ACC112 (cell line): ENCODE results near the gene TNFRSF25.

Experiments
- H2AFZ ChIP-seq: fragments of 200-600 bp; sonication (generic); one replicate; pipeline ENCODE4 v1.6.0; 2017; ENCODE audit warnings: antibody characterized with exemption, low read length; ENCODE audit not compliant: unreplicated experiment
- H3K27ac ChIP-seq: fragments of 200-600 bp; sonication (generic); 2 replicates; pipeline ENCODE4 v1.5.1; 2014; ENCODE audit warnings: low read depth, mild to moderate bottlenecking, antibody characterized with exemption, low read length, moderate library complexity
- H3K27me3 ChIP-seq: fragments of 200-600 bp; sonication (generic); 2 replicates; pipeline ENCODE4 v1.6.1; 2014; ENCODE audit warnings: mild to moderate bottlenecking, antibody characterized with exemption, low read length, moderate library complexity, mixed read lengths; ENCODE audit not compliant: insufficient read depth
- H3K36me3 ChIP-seq: fragments of 200-600 bp; sonication (generic); 2 replicates; pipeline ENCODE4 v1.6.1; 2016; ENCODE audit warnings: mild to moderate bottlenecking, antibody characterized with exemption, low read length, moderate library complexity, mixed read lengths; ENCODE audit not compliant: insufficient read depth
- H3K4me1 ChIP-seq: fragments of 200-600 bp; sonication (generic); one replicate; pipeline ENCODE4 v1.6.1; 2016; ENCODE audit warnings: low read length, mixed read lengths; ENCODE audit not compliant: insufficient read depth, unreplicated experiment, control insufficient read depth
- H3K4me3 ChIP-seq: fragments of 200-600 bp; sonication (generic); 2 replicates; pipeline ENCODE4 v1.5.1; 2014; ENCODE audit warnings: mild to moderate bottlenecking, low read depth, low read length
- H3K79me2 ChIP-seq: fragments of 200-600 bp; sonication (generic); one replicate; pipeline ENCODE4 v1.6.0; 2016; ENCODE audit warnings: low read length; ENCODE audit not compliant: control insufficient read depth, unreplicated experiment, insufficient read depth

TNFRSF25 gene

GRCh38 chr1:6427441-6428390, 38.3 kb downstream of the TNFRSF25 start:
- no peak overlapping the region for H3K4me3 ChIP-seq
- H3K4me1 ChIP-seq: peaks cover 10% of the 10 kb centered on the region
- H3K27me3 ChIP-seq: peaks cover 27% of the 10 kb centered on the region
- no peak overlapping the region for H3K27ac ChIP-seq
- no peak overlapping the region for H2AFZ ChIP-seq
- H3K36me3 ChIP-seq: no peaks in the 10 kb centered on the region
- no peaks in the 10 kb centered on the region for H3K79me2 ChIP-seq

- no peak overlapping the region for H3K27ac ChIP-seq
- H2AFZ ChIP-seq: no peak overlapping the region
- no peak overlapping the region for H3K4me3 ChIP-seq
- no peaks in the 10 kb centered on the region for H3K36me3 ChIP-seq
- H3K79me2 ChIP-seq: no peaks in the 10 kb centered on the region
- peaks cover 27% of the 10 kb centered on the region for H3K27me3 ChIP-seq
- peaks cover 14% of the 10 kb centered on the region for H3K4me1 ChIP-seq
Measured at GRCh38 chr1:6426972-6427350, 39.0 kb downstream of the TNFRSF25 start.

GRCh38 chr1:6426277-6426971, 39.5 kb downstream of the TNFRSF25 start:
- H3K27me3 ChIP-seq: peaks cover 27% of the 10 kb centered on the region
- H3K27ac ChIP-seq: no peak overlapping the region
- no peak overlapping the region for H3K4me3 ChIP-seq
- H3K4me1 ChIP-seq: peaks cover 20% of the 10 kb centered on the region
- H3K36me3 ChIP-seq: no peaks in the 10 kb centered on the region
- no peaks in the 10 kb centered on the region for H3K79me2 ChIP-seq
- no peak overlapping the region for H2AFZ ChIP-seq

- Histone ChIP-seq H2AFZ (no peak overlapping the region), H3K4me1 (peaks cover 20% of the 10 kb centered on the region), H3K4me3 (no peak overlapping the region), H3K79me2 (no peaks in the 10 kb centered on the region), H3K36me3 (no peaks in the 10 kb centered on the region), H3K27me3 (peaks cover 32% of the 10 kb centered on the region), H3K27ac (no peak overlapping the region)
Measured at GRCh38 chr1:6425658-6426057, 40.3 kb downstream of the TNFRSF25 start.

GRCh38 chr1:6424619-6425593, 41.1 kb downstream of the TNFRSF25 start, which contains the start of gene ESPN:
ESPN (plus strand) TSS chr1:6424776; CDS start chr1:6424956, 180 bp downstream.
- peak within 1 kb of the TSS; percentile 16 for H3K4me3 ChIP-seq
- H3K27me3 ChIP-seq: peaks cover 35% of the 10 kb centered on the region

GRCh38 chr1:6424000-6424565, 41.9 kb downstream of the TNFRSF25 start:
- peak overlapping the region; percentile 16 for H3K4me3 ChIP-seq
- H3K27ac ChIP-seq: no peak overlapping the region
- no peaks in the 10 kb centered on the region for H3K79me2 ChIP-seq
- H3K4me1 ChIP-seq: peaks cover 27% of the 10 kb centered on the region
- no peaks in the 10 kb centered on the region for H3K36me3 ChIP-seq
- H2AFZ ChIP-seq: no peak overlapping the region
- H3K27me3 ChIP-seq: peaks cover 43% of the 10 kb centered on the region

More at GRCh38 chr1:6424619-6425593, 41.1 kb downstream of the TNFRSF25 start, which contains the start of gene ESPN:
- H3K36me3 ChIP-seq: no peaks in the 10 kb centered on the region
- H3K79me2 ChIP-seq: no peaks in the 10 kb centered on the region
- peaks cover 27% of the 10 kb centered on the region for H3K4me1 ChIP-seq
- H3K27ac ChIP-seq: no peak within 1 kb of the TSS
- H2AFZ ChIP-seq: no peak within 1 kb of the TSS

- H3K27ac ChIP-seq: no peak overlapping the region
- H3K4me1 ChIP-seq: peaks cover 27% of the 10 kb centered on the region
- H2AFZ ChIP-seq: no peak overlapping the region
Measured at GRCh38 chr1:6423321-6423999, 42.5 kb downstream of the TNFRSF25 start.

GRCh38 chr1:6421266-6421665, 44.7 kb downstream of the TNFRSF25 start:
- peaks cover 27% of the 10 kb centered on the region for H3K4me1 ChIP-seq
- H3K27ac ChIP-seq: no peak overlapping the region
- no peak overlapping the region for H3K4me3 ChIP-seq
- no peaks in the 10 kb centered on the region for H3K36me3 ChIP-seq
- peaks cover 71% of the 10 kb centered on the region for H3K27me3 ChIP-seq
- no peak overlapping the region for H2AFZ ChIP-seq
- H3K79me2 ChIP-seq: no peaks in the 10 kb centered on the region

More at GRCh38 chr1:6423321-6423999, 42.5 kb downstream of the TNFRSF25 start:
- Histone ChIP-seq H3K79me2 (no peaks in the 10 kb centered on the region), H3K36me3 (no peaks in the 10 kb centered on the region), H3K27me3 (peaks cover 49% of the 10 kb centered on the region), H3K4me3 (peak overlapping the region; percentile 16)

- no peak overlapping the region for H2AFZ ChIP-seq
- H3K79me2 ChIP-seq: no peaks in the 10 kb centered on the region
- H3K4me1 ChIP-seq: peaks cover 27% of the 10 kb centered on the region
- peak overlapping the region; percentile 68 for H3K4me3 ChIP-seq
- no peak overlapping the region for H3K27ac ChIP-seq
- peaks cover 75% of the 10 kb centered on the region for H3K27me3 ChIP-seq
- no peaks in the 10 kb centered on the region for H3K36me3 ChIP-seq
Measured at GRCh38 chr1:6420454-6421042, 45.4 kb downstream of the TNFRSF25 start.
